ENCODE results near the gene MAP10.

GRCh38 chr1:232798920-232799319 lies 6.3 kb upstream of the MAP10 start:
- TF ChIP-seq EZH2 (optimal IDR thresholded peaks at IDR 0.05; ENCODE audit: low read depth, low read length) = no peak
- no peak for TF ChIP-seq EZH2phosphoT487 (IDR thresholded peaks at IDR 0.05; ENCODE audit: low read length)
